Measurements from ENCODE around the gene PCDH1.
"Not testable (repeated sequence)": the region's sequence is repeated elsewhere in the genome, so short reads cannot be mapped to it uniquely, and the experiment has no call there.

PCDH1 gene

GRCh38 chr5:141878186-141878710 is at the start of gene PCDH1:
Gene PCDH1 (minus strand): TSS chr5:141878410. CDS start chr5:141878262, 148 bp downstream.
- H3K4me3 ChIP-seq (ENCODE audit: low read length): peak within 1 kb of the TSS; percentile 49
- TF ChIP-seq, protein P1, sequence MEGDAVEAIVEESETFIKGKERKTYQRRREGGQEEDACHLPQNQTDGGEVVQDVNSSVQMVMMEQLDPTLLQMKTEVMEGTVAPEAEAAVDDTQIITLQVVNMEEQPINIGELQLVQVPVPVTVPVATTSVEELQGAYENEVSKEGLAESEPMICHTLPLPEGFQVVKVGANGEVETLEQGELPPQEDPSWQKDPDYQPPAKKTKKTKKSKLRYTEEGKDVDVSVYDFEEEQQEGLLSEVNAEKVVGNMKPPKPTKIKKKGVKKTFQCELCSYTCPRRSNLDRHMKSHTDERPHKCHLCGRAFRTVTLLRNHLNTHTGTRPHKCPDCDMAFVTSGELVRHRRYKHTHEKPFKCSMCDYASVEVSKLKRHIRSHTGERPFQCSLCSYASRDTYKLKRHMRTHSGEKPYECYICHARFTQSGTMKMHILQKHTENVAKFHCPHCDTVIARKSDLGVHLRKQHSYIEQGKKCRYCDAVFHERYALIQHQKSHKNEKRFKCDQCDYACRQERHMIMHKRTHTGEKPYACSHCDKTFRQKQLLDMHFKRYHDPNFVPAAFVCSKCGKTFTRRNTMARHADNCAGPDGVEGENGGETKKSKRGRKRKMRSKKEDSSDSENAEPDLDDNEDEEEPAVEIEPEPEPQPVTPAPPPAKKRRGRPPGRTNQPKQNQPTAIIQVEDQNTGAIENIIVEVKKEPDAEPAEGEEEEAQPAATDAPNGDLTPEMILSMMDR (conservative IDR thresholded peaks at IDR 0.05; ENCODE audit: low read length): no peak
- peak; percentile 40 for DNase-seq (ENCODE audit: low read depth)

DNA sequence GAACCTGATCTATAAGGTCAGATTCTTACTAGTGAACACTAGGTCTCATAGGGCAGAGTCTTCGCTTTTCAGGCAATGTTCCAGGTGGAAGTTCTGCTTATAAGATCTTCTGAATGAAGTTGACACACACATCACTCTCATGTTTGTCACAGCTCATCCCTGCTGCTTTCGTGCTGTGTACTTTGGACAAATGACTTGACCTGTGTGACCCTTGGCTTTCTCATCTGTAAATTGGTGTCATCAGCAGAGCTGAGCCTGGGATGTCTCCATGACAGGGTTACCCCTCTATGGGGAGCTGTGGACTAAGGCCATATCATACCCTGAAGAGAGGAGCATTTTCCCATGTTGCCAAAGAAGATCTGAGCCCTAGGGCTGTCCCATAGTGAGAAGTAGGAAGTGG is 48.2 kb upstream of the PCDH1 start:
- TF ChIP-seq, protein P1 (conservative IDR thresholded peaks at IDR 0.05; ENCODE audit: low read length): no peak
- DNase-seq (ENCODE audit: low read depth): no peak
- H3K4me3 ChIP-seq (ENCODE audit: low read length): no peak overlapping the region

DNA sequence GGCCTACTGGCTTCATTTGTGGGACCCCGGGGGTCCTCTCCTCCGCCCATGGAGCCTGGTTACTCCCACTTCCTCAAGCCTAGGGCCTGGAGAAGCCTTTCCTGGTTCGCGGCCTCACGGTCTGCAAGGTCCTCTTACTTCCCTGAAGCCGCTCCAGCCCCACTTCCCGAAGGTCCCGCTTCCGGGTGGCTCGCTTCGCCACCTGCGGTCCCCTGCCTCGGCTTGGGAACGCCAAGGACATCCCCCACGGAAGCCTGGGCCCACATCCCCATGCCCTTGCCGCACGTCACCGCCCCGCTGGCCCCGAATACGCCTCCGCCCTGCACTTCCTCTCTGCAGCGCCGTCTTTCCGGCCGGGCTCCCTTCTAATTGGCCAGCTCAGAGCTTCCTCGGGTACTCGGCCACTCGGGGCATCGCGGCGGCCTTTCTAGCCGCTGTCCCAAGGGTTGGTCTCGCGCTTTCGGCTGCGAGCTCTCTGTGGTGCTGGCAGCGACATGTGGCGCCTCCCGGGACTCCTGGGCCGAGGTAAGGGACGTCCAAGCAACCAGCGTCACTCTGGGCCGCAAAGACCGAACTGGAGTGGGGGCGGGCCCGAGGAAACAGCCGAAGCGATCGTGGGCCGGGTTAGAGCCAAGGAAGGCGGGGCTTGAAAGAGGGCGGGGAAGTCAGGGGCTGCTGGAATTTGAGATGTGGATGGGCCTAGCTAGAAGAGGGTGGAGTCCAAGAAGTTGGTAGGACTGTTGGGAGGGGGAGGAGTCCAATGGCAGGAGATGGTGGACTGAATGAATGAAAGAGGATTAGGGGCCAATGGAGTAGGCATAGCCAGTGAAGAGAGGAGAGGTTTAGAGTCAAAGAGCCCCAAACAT is 45.5 kb upstream of the PCDH1 start, which contains the start of gene DELE1:
Gene DELE1 (plus strand): TSS at position 424 of the 866 bp plus-strand sequence. CDS start 71 bp downstream, at position 495.
- TF ChIP-seq, protein P1 (conservative IDR thresholded peaks at IDR 0.05; ENCODE audit: low read length): no peak
- peak within 1 kb of the TSS; percentile 92 for H3K4me3 ChIP-seq (ENCODE audit: low read length)
- peak; percentile 92 for DNase-seq (ENCODE audit: low read depth)

- H3K4me3 ChIP-seq (ENCODE audit: low read length): peak overlapping the region; percentile 92
These were observed 44.7 kb upstream of the PCDH1 start for GRCh38 chr5:141922827-141923447.

DNA sequence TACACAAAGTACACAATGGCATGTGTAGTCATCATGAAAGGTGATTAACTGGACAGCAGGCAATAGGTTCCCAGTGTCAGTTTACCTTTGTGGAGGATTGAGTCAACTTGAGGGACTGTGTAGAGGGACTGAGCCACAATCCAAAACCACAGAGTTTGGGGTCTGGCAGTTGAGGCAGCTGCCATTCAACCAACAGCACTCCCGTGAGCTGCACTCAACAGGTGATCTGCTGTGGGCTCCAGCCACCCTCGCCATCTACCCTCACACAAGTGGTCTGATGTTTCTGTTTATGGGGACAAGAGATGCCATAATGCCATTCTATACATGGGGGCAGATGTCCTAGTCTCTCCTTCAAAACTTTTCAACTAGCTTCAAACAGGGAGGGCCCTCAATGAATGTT is 42.6 kb upstream of the PCDH1 start:
- DNase-seq (ENCODE audit: low read depth): no peak
- no peak overlapping the region for H3K4me3 ChIP-seq (ENCODE audit: low read length)
- TF ChIP-seq, protein P1 (conservative IDR thresholded peaks at IDR 0.05; ENCODE audit: low read length): no peak

More at GRCh38 chr5:141922827-141923447, 44.7 kb upstream of the PCDH1 start:
- not testable (repeated sequence) for DNase-seq (ENCODE audit: low read depth)

- H3K4me3 ChIP-seq (ENCODE audit: low read length): no peak overlapping the region
- TF ChIP-seq, protein P1 (conservative IDR thresholded peaks at IDR 0.05; ENCODE audit: low read length): no peak
- DNase-seq (ENCODE audit: low read depth): no peak
These were observed 41.3 kb upstream of the PCDH1 start for GRCh38 chr5:141919218-141920119.

DNA sequence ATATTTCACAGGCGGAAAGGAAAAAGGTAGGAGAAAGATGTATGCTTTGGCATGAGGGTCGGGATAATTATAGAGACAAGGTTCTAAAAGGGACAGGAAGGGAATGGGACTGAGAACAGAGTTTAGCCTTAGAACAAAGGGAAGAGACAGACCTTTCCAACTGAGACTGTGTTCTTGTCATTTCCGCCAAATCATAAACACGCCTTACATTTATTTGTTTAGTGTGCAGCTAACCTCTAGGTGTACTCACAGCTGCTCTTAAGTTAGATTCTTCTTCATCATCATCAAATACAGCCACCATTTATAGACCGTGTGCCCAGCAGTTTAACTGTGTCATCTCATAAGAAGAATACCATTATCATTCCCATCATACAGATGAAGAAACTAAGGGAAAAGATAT is 39.5 kb upstream of the PCDH1 start:
- H3K4me3 ChIP-seq (ENCODE audit: low read length): no peak overlapping the region
- DNase-seq (ENCODE audit: low read depth): no peak
- TF ChIP-seq, protein P1 (conservative IDR thresholded peaks at IDR 0.05; ENCODE audit: low read length): no peak
